NB4 (cell line): Measurements from ENCODE around the gene MYO7B.

Experiments
- CTCF ChIP-seq: IDR thresholded peaks from one replicate; pipeline ENCODE4 v1.5.1; 2012; ENCODE audit warnings: low read depth, low read length
- MAX ChIP-seq: IDR thresholded peaks from 2 replicates; pipeline ENCODE4 v1.6.1; 2011; ENCODE audit warnings: low read depth, low read length
- POLR2A ChIP-seq: IDR thresholded peaks from 2 replicates; pipeline ENCODE4 v1.6.1; 2011; ENCODE audit warnings: mild to moderate bottlenecking; ENCODE audit not compliant: insufficient read length; ENCODE audit errors: extremely low read depth

GRCh38 chr2:127649684-127650040, 114.2 kb downstream of the MYO7B start:
- TF ChIP-seq CTCF (peak; percentile 92), POLR2A (no peak), MAX (peak; percentile 42; the same call in 1 of the 2 replicates)
